OCI-LY7 (cell line): ENCODE measurements around the gene DPF3. TPM values are rescaled to one million over a fixed set of nuclear protein-coding genes. Genes with fewer than 3 reads are reported as not detected.

Experiments
- BruUV-seq: library from RNA; stranded (reverse); fragments of 400-500 nt; replicated peaks from 2 replicates; lab custom pipeline; 2021; lab: Mats Ljungman, UMichigan
- CTCF ChIA-PET: fragments of 300-600 bp; sonication (Branson Sonifier 250); formaldehyde crosslinking; loops from one replicate; lab custom pipeline; 2022; ENCODE audit warnings: antibody characterized with exemption; ENCODE audit not compliant: unreplicated experiment; lab: Charles Lee
- POLR2A ChIA-PET: fragments of 300-600 bp; sonication (Branson Sonifier 250); formaldehyde crosslinking; loops from one replicate; lab custom pipeline; 2022; ENCODE audit warnings: antibody characterized with exemption; lab: Charles Lee
- DNase-seq: peaks from one replicate; pipeline ENCODE4 v3.0.0-alpha.2; 2015; ENCODE audit warnings: low spot score
- H2AFZ ChIP-seq: fragments of 200-600 bp; sonication (generic), shearing (Covaris generic); 2 replicates; pipeline ENCODE4 v1.6.1; 2014; ENCODE audit warnings: mild to moderate bottlenecking, antibody characterized with exemption, low read length, moderate library complexity
- H3K27ac ChIP-seq: fragments of 200-600 bp; sonication (generic); 2 replicates; pipeline ENCODE4 v1.5.1; 2014; ENCODE audit warnings: mixed run types, low read depth, mild to moderate bottlenecking, moderate library complexity, low read length, inconsistent platforms; ENCODE audit not compliant: poor library complexity, severe bottlenecking
- H3K36me3 ChIP-seq: fragments of 200-600 bp; sonication (generic); 2 replicates; pipeline ENCODE4 v1.6.1; 2014; ENCODE audit warnings: mild to moderate bottlenecking, antibody characterized with exemption, low read length, moderate library complexity, mixed read lengths; ENCODE audit not compliant: insufficient read depth
- H3K4me1 ChIP-seq: fragments of 200-600 bp; sonication (generic); 2 replicates; pipeline ENCODE4 v1.5.1; 2014; ENCODE audit warnings: mild to moderate bottlenecking, low read length; ENCODE audit not compliant: insufficient read depth, poor library complexity, severe bottlenecking
- H3K4me2 ChIP-seq: fragments of 200-600 bp; sonication (generic); 2 replicates; pipeline ENCODE4 v1.6.1; 2014; ENCODE audit warnings: mild to moderate bottlenecking, low read length
- H3K4me3 ChIP-seq: fragments of 200-600 bp; sonication (generic); 2 replicates; pipeline ENCODE4 v1.5.1; 2014; ENCODE audit warnings: mild to moderate bottlenecking, low read depth, low read length; ENCODE audit not compliant: poor library complexity, severe bottlenecking
- H3K79me2 ChIP-seq: fragments of 200-600 bp; sonication (generic); 2 replicates; pipeline ENCODE4 v1.6.1; 2016; ENCODE audit warnings: low read depth, mild to moderate bottlenecking, low read length, moderate library complexity, mixed read lengths; ENCODE audit not compliant: insufficient read depth
- H3K9me2 ChIP-seq: fragments of 200-600 bp; sonication (generic); 2 replicates; pipeline ENCODE4 v1.6.1; 2016; ENCODE audit warnings: mild to moderate bottlenecking, low read length, mixed read lengths; ENCODE audit not compliant: insufficient read depth
- H3K9me3 ChIP-seq: fragments of 200-600 bp; sonication (generic); 2 replicates; pipeline ENCODE4 v1.6.1; 2014; ENCODE audit warnings: mild to moderate bottlenecking, mixed run types, low read length, mixed read lengths
- H4K20me1 ChIP-seq: fragments of 200-600 bp; sonication (generic); 2 replicates; pipeline ENCODE4 v1.6.1; 2014; ENCODE audit warnings: mild to moderate bottlenecking, antibody characterized with exemption, low read length, moderate library complexity, mixed read lengths; ENCODE audit not compliant: insufficient read depth
- CTCF ChIP-seq: fragments of 200-600 bp; sonication (generic); conservative IDR thresholded peaks from 2 replicates; pipeline ENCODE4 v1.5.1; 2014; ENCODE audit warnings: mild to moderate bottlenecking, antibody characterized with exemption, low read length, moderate library complexity, mixed read lengths
- EZH2phosphoT487 ChIP-seq: fragments of 200-600 bp; sonication (generic); IDR thresholded peaks from 2 replicates; pipeline ENCODE4 v1.6.1; 2018; ENCODE audit warnings: low read depth, borderline replicate concordance, mild to moderate bottlenecking, mixed run types, antibody characterized with exemption, low read length, moderate library complexity, mixed read lengths
- intact Hi-C: fragments of 100-400 bp; cut with micrococcal nuclease; formaldehyde crosslinking; loops from one replicate; pipeline ENCODE4 v1.10.0; 2022; ENCODE audit not compliant: unreplicated experiment
- total RNA-seq, 2 experiments: library from RNA; depleted of rRNA in 1 of 2; stranded (reverse); fragments of >200 nt in 1 of 2; shearing (Covaris generic) in 1 of 2; gene quantifications; 2 replicates each; pipeline ENCODE4 v1.2.3, GENCODE V29; 2014 to 2022

Gene DPF3
- total RNA-seq, 2 experiments from 2014 or later, result 0.42 TPM; not detected in 1

DNA sequence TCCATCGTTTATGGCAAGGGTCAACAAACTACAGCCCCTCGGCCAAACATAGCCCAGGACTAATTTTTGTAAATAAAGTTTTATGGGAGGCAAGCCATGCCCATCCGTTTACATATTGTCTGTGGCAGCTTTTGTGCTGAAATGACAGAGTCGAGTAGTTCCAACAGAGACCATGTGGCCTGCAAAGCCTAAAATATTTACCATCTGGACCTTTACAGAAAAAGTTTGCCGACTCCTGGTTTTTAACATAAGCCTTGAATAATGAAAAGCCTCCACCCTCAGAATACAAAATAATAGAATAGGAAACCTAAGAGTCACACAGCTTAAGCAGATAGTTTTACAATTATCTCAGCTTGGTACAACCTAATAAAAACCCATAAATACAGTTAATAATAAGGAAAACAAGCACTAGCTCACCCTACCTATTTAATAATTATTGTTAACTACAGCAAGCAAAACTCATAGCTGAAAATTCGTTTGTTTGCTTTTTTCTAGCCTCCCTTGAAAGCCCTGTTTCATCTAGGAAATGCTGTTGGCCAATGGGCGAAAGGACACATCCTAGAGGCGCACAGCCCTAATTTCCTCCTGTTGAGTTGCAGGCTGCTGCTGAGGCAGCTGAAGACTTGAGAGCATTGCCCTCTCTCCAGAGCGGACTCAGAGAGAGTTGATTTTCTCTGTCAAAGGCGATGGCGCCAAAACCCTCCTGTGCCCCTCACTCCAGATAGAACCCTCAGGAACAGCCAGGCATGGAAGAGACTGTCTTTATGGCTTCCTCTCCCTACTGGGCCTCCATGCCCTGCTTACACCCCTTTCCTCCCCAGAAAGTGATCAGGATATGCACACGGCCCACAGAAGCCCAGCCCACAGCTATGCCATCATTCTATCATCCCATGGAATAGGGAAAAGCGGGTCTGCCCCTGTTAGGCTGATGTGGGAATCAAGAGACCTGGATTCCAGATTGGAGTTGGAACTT is 107.2 kb downstream of the DPF3 start:
- no peaks in the 10 kb centered on the region for H3K79me2 ChIP-seq
- H3K4me2 ChIP-seq, result no peak overlapping the region
- H3K36me3 ChIP-seq, result no peaks in the 10 kb centered on the region
- TF ChIP-seq EZH2phosphoT487 (no peak), CTCF (no peak)
- H3K4me3 ChIP-seq, result no peak overlapping the region
- no peak overlapping the region for H3K27ac ChIP-seq
- no peak overlapping the region for H2AFZ ChIP-seq
- BruUV-seq, result no TSS peak
- CTCF ChIA-PET, result no interaction called here
- intact Hi-C loops, result no loop called here
- POLR2A ChIA-PET, result interaction anchor here (0.7 kb wide), 1 partner anchor 82 kb away, joined by 3 read pairs; no protein-coding TSS in a partner anchor
- no peaks in the 10 kb centered on the region for H3K4me1 ChIP-seq
- H3K9me2 ChIP-seq, result no peaks in the 10 kb centered on the region
- H3K9me3 ChIP-seq, result no peaks in the 10 kb centered on the region
- no peak for DNase-seq
- no peaks in the 10 kb centered on the region for H4K20me1 ChIP-seq

- intact Hi-C loops, result no loop called here
- H3K27ac ChIP-seq, result no peak overlapping the region
- H2AFZ ChIP-seq, result no peak overlapping the region
- H3K79me2 ChIP-seq, result no peaks in the 10 kb centered on the region
- no peaks in the 10 kb centered on the region for H3K4me1 ChIP-seq
- H3K9me3 ChIP-seq, result no peaks in the 10 kb centered on the region
- H3K9me2 ChIP-seq, result no peaks in the 10 kb centered on the region
- H3K4me3 ChIP-seq, result no peak overlapping the region
- BruUV-seq, result no TSS peak
- no peaks in the 10 kb centered on the region for H4K20me1 ChIP-seq
- DNase-seq, result no peak
- TF ChIP-seq CTCF, result no peak
- TF ChIP-seq EZH2phosphoT487, result no peak
- ChIA-PET CTCF (no interaction called here), POLR2A (no interaction called here)
- no peak overlapping the region for H3K4me2 ChIP-seq
- no peaks in the 10 kb centered on the region for H3K36me3 ChIP-seq
Measured at GRCh38 chr14:72783741-72784140, 110.2 kb downstream of the DPF3 start.

DNA sequence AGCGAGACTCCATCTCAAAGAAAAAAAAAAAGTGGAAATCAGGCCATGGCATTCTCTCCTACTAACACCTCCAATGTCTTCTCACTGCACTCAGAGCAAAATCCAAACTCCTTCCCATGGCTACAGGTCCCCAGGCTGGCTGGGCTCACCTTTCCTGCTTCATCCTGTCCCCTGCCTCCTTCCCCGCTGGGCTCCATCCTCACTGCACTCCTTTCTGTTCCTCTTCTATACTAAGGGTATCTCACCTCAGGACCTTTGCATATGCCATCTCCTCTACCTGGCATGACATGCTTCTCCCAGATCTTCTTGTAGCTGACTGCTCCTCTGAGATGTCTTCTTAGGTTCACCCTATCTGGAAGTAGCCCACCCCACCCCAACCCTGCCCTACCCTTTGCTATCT is 111.1 kb downstream of the DPF3 start:
- Histone ChIP-seq H2AFZ (no peak overlapping the region), H3K4me1 (no peaks in the 10 kb centered on the region), H3K4me3 (no peak overlapping the region), H3K9me3 (no peaks in the 10 kb centered on the region), H4K20me1 (no peaks in the 10 kb centered on the region), H3K9me2 (no peaks in the 10 kb centered on the region), H3K4me2 (no peak overlapping the region), H3K36me3 (no peaks in the 10 kb centered on the region), H3K79me2 (no peaks in the 10 kb centered on the region), H3K27ac (no peak overlapping the region)
- BruUV-seq, result no TSS peak
- intact Hi-C loops, result no loop called here
- POLR2A ChIA-PET, result no interaction called here
- TF ChIP-seq EZH2phosphoT487, result no peak
- no peak for TF ChIP-seq CTCF
- DNase-seq, result no peak
- CTCF ChIA-PET, result no interaction called here
